Natural killer cell (primary cell): ENCODE results near the gene KIF3B. TPM values are rescaled to one million over a fixed set of nuclear protein-coding genes. Genes with fewer than 3 reads are reported as not detected.
A peak's percentile ranks its signal among the peaks of the same experiment; 100 is the strongest.

Experiments used
- ATAC-seq, 3 donors: fragments of 150-1000 bp in 2 of 3; fragments of 200-7000 bp in 1 of 3; cut with Tn5 transposase; 1 replicate in 1 of 3; 2 replicates in 2 of 3; pipeline ENCODE4 v1.10.0; 2021; ENCODE audit warnings: mild to moderate bottlenecking in 2 of 3, moderate library complexity in 2 of 3
- DNase-seq, 2 donors: peaks; one replicate each; pipeline versions ENCODE4 v3.0.0 to v3.0.0-alpha.2; 2013 to 2021; ENCODE audit warnings: mixed read lengths in 1 of 2
- H3K27ac ChIP-seq: one replicate; pipeline ENCODE4 v1.5.1; 2013; ENCODE audit warnings: mild to moderate bottlenecking, low read length
- H3K27me3 ChIP-seq: one replicate; pipeline ENCODE4 v1.6.1; 2013; ENCODE audit warnings: low read length; ENCODE audit not compliant: control insufficient read depth, insufficient read depth
- H3K36me3 ChIP-seq: one replicate; pipeline ENCODE4 v1.6.1; 2013; ENCODE audit warnings: low read length; ENCODE audit not compliant: control insufficient read depth, insufficient read depth
- H3K4me1 ChIP-seq: one replicate; pipeline ENCODE4 v1.6.1; 2013; ENCODE audit warnings: low read length; ENCODE audit not compliant: control insufficient read depth, insufficient read depth
- H3K4me3 ChIP-seq: one replicate; pipeline ENCODE4 v1.5.1; 2013; ENCODE audit warnings: low read length
- H3K9me3 ChIP-seq: one replicate; pipeline ENCODE4 v1.6.1; 2013; ENCODE audit warnings: low read length; ENCODE audit not compliant: control insufficient read depth, insufficient read depth
- H3K27ac Mint-ChIP-seq, 2 donors: one replicate each; pipeline ENCODE4 v1.8.0; 2022; ENCODE audit warnings: mild to moderate bottlenecking in 2 of 2, mixed read lengths in 2 of 2, moderate library complexity in 1 of 2
- H3K27me3 Mint-ChIP-seq, 2 donors: one replicate each; pipeline ENCODE4 v1.8.0; 2022; ENCODE audit warnings: low read depth in 2 of 2, mixed read lengths in 2 of 2
- H3K36me3 Mint-ChIP-seq: one replicate; pipeline ENCODE4 v1.8.0; 2022; ENCODE audit warnings: mixed read lengths
- H3K4me1 Mint-ChIP-seq, 2 donors: one replicate each; pipeline ENCODE4 v1.8.0; 2022; ENCODE audit warnings: mixed read lengths in 2 of 2
- H3K4me3 Mint-ChIP-seq: one replicate; pipeline ENCODE4 v1.8.0; 2022; ENCODE audit warnings: mild to moderate bottlenecking, moderate library complexity, mixed read lengths
- H3K9me3 Mint-ChIP-seq, 2 donors: one replicate each; pipeline ENCODE4 v1.8.0; 2022; ENCODE audit warnings: mixed read lengths in 2 of 2
- CTCF ChIP-seq: fragments of 200-600 bp; IDR thresholded peaks from one replicate; pipeline ENCODE4 v1.8.0; 2022; ENCODE audit warnings: antibody characterized with exemption
- WGBS: methylation state at CpG from one replicate; pipeline ENCODE4 v1.1.7; 2013; ENCODE audit warnings: missing lambda C conversion rate; ENCODE audit not compliant: insufficient coverage; 5-methylcytosine and 5-hydroxymethylcytosine counted together
- intact Hi-C: fragments of 100-400 bp; cut with micrococcal nuclease; formaldehyde crosslinking; loops from one replicate; pipeline ENCODE4 v1.14.2; 2022
- total RNA-seq, 4 donors: library from RNA; stranded (reverse); fragments of 120-200 nt in 1 of 4; gene quantifications; one replicate each; pipeline versions ENCODE4 v1.2.3 to v1.2.4, GENCODE V29; 2013 to 2022

The KIF3B gene
- total RNA-seq, 3 donors from 2014 or later (not counting 1 experiment from before 2014, with no cell fraction given), result 10.2 to 14.3 (median 13.2) TPM

GRCh38 chr20:32357869-32358631 lies 80.6 kb downstream of the KIF3B start, which contains the start of gene ASXL1:
Gene ASXL1, plus strand, starts transcription at chr20:32358331. Its CDS starts 445 bp downstream, at chr20:32358776.
- Histone ChIP-seq H3K27ac (peak within 1 kb of the TSS; percentile 99), H3K4me1 (peaks cover 21% of the 10 kb centered on the region), H3K9me3 (no peaks in the 10 kb centered on the region), H3K4me3 (peak within 1 kb of the TSS; percentile 99), H3K27me3 (no peaks in the 10 kb centered on the region), H3K36me3 (no peaks in the 10 kb centered on the region)
- peak; percentile 84 to 96 for DNase-seq
- Mint-ChIP-seq H3K9me3 (no peaks in the 10 kb centered on the region), H3K27ac (peak within 1 kb of the TSS; percentile 94 to 95), H3K27me3 (no peaks in the 10 kb centered on the region), H3K4me3 (peak within 1 kb of the TSS; percentile 97), H3K36me3 (no peaks in the 10 kb centered on the region), H3K4me1 (peaks cover 29 to 46% of the 10 kb centered on the region in 2 donors)
- TF ChIP-seq CTCF, result no peak
- whole genome bisulfite sequencing, result under 1% methylated on average over 83 of the region's 83 CpGs
- intact Hi-C loops, result loop anchor here (1.0 to 5.0 kb wide), 2 partner anchors 129 to 151 kb away; partner anchors contain the start of genes PLAGL2 and POFUT1
- peak; percentile 91 to 98 (median 95) for ATAC-seq

- peak overlapping the region; percentile 97 for H3K4me3 Mint-ChIP-seq
- peak overlapping the region; percentile 83 for H3K4me3 ChIP-seq
- no peak for TF ChIP-seq CTCF
- H3K27ac ChIP-seq, result peak overlapping the region; percentile 82
- no peaks in the 10 kb centered on the region for H3K9me3 Mint-ChIP-seq
- H3K4me1 ChIP-seq, result peaks cover 21% of the 10 kb centered on the region
- H3K4me1 Mint-ChIP-seq, result peaks cover 33 to 49% of the 10 kb centered on the region in 2 donors
- ATAC-seq, result no peak
- no peaks in the 10 kb centered on the region for H3K9me3 ChIP-seq
- H3K27me3 ChIP-seq, result no peaks in the 10 kb centered on the region
- no peaks in the 10 kb centered on the region for H3K36me3 Mint-ChIP-seq
- intact Hi-C loops, result loop anchor here (1.0 to 5.0 kb wide), 2 partner anchors 129 to 151 kb away; partner anchors contain the start of genes PLAGL2 and POFUT1
- under 1% methylated on average over 27 of the region's 35 CpGs for WGBS
- peak overlapping the region; percentile 94 to 95 for H3K27ac Mint-ChIP-seq
- no peaks in the 10 kb centered on the region for H3K27me3 Mint-ChIP-seq
- H3K36me3 ChIP-seq, result no peaks in the 10 kb centered on the region
- DNase-seq, result no peak
Observed at GRCh38 chr20:32358632-32358882, 81.1 kb downstream of the KIF3B start.

GRCh38 chr20:32358883-32359632 lies 81.6 kb downstream of the KIF3B start:
- Mint-ChIP-seq H3K27ac (peak overlapping the region; percentile 88 to 89), H3K36me3 (no peaks in the 10 kb centered on the region), H3K9me3 (no peaks in the 10 kb centered on the region), H3K4me1 (peaks cover 36 to 52% of the 10 kb centered on the region in 2 donors), H3K4me3 (peak overlapping the region; percentile 87), H3K27me3 (no peaks in the 10 kb centered on the region)
- H3K36me3 ChIP-seq, result no peaks in the 10 kb centered on the region
- intact Hi-C loops, result loop anchor here (1.0 to 5.0 kb wide), 2 partner anchors 128 to 152 kb away; partner anchors contain the start of genes PLAGL2 and POFUT1
- no peak for TF ChIP-seq CTCF
- no peaks in the 10 kb centered on the region for H3K9me3 ChIP-seq
- H3K27me3 ChIP-seq, result no peaks in the 10 kb centered on the region
- under 1% methylated on average over 44 of the region's 46 CpGs for WGBS
- ATAC-seq, result peak; percentile 31 to 52 (median 42)
- peak; percentile 60 to 84 for DNase-seq
- H3K4me1 ChIP-seq, result peaks cover 21% of the 10 kb centered on the region
- peak overlapping the region; percentile 82 for H3K27ac ChIP-seq
- H3K4me3 ChIP-seq, result peak overlapping the region; percentile 83
